Chondrocyte (in vitro differentiated cells): ENCODE data around the gene YES1. TPM values are rescaled to one million over a fixed set of nuclear protein-coding genes. Genes with fewer than 3 reads are reported as not detected.

Experiments
- DNase-seq: peaks from one replicate; pipeline ENCODE4 v3.0.0; 2021; ENCODE audit warnings: mixed read lengths, low spot score
- H3K27ac Mint-ChIP-seq: one replicate; pipeline ENCODE4 v1.8.0; 2021; ENCODE audit warnings: mild to moderate bottlenecking, moderate library complexity, mixed read lengths; ENCODE audit not compliant: unreplicated experiment
- H3K27me3 Mint-ChIP-seq: 2 replicates; pipeline ENCODE4 v1.8.0; 2021; ENCODE audit warnings: low read depth, mixed read lengths
- H3K36me3 Mint-ChIP-seq: 2 replicates; pipeline ENCODE4 v1.8.0; 2021; ENCODE audit warnings: low read depth, mixed read lengths
- H3K4me1 Mint-ChIP-seq: 2 replicates; pipeline ENCODE4 v1.8.0; 2021; ENCODE audit warnings: low read depth, mild to moderate bottlenecking, mixed read lengths
- H3K4me3 Mint-ChIP-seq: one replicate; pipeline ENCODE4 v1.8.0; 2021; ENCODE audit warnings: mild to moderate bottlenecking, moderate library complexity, mixed read lengths; ENCODE audit not compliant: unreplicated experiment
- H3K9me3 Mint-ChIP-seq: 2 replicates; pipeline ENCODE4 v1.8.0; 2021; ENCODE audit warnings: low read depth, mixed read lengths
- total RNA-seq: library from RNA; stranded (reverse); gene quantifications from 3 replicates; pipeline ENCODE4 v1.2.1, GENCODE V29; 2021
- TF ChIP-seq, protein P1 (sequence below): fragments of 200-600 bp; sonication (generic); IDR thresholded peaks from 2 replicates; pipeline ENCODE4 v1.5.0; 2021; ENCODE audit warnings: antibody characterized with exemption, mild to moderate bottlenecking, moderate library complexity

The YES1 gene
- total RNA-seq, 1 donor from 2014 or later: 38.0 TPM

DNA sequence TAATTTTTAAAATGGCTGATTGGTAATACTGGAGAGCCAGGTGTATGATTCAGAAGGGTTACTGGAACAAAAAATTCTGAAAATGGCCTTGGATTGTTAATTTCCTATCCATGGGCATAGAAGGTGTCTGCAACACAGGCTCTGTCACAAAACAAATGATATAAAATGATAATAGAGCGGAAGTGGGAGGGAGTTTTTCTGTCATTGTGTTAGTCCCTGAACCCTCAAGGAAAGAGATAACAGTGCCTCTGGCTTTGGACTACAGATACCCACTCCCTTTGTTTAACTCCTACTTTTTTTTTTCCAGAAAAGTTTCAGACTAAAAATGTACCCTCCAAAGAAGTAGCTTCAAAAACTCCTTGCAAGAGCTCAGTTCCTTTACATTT lies 28.0 kb upstream of the YES1 start:
- no peaks in the 10 kb centered on the region for H3K9me3 Mint-ChIP-seq
- no peak overlapping the region for H3K27ac Mint-ChIP-seq
- TF ChIP-seq, protein P1, sequence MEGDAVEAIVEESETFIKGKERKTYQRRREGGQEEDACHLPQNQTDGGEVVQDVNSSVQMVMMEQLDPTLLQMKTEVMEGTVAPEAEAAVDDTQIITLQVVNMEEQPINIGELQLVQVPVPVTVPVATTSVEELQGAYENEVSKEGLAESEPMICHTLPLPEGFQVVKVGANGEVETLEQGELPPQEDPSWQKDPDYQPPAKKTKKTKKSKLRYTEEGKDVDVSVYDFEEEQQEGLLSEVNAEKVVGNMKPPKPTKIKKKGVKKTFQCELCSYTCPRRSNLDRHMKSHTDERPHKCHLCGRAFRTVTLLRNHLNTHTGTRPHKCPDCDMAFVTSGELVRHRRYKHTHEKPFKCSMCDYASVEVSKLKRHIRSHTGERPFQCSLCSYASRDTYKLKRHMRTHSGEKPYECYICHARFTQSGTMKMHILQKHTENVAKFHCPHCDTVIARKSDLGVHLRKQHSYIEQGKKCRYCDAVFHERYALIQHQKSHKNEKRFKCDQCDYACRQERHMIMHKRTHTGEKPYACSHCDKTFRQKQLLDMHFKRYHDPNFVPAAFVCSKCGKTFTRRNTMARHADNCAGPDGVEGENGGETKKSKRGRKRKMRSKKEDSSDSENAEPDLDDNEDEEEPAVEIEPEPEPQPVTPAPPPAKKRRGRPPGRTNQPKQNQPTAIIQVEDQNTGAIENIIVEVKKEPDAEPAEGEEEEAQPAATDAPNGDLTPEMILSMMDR: no peak
- no peaks in the 10 kb centered on the region for H3K27me3 Mint-ChIP-seq
- no peaks in the 10 kb centered on the region for H3K36me3 Mint-ChIP-seq
- no peak overlapping the region for H3K4me3 Mint-ChIP-seq
- no peak for DNase-seq
- H3K4me1 Mint-ChIP-seq: peaks cover 5% of the 10 kb centered on the region

DNA sequence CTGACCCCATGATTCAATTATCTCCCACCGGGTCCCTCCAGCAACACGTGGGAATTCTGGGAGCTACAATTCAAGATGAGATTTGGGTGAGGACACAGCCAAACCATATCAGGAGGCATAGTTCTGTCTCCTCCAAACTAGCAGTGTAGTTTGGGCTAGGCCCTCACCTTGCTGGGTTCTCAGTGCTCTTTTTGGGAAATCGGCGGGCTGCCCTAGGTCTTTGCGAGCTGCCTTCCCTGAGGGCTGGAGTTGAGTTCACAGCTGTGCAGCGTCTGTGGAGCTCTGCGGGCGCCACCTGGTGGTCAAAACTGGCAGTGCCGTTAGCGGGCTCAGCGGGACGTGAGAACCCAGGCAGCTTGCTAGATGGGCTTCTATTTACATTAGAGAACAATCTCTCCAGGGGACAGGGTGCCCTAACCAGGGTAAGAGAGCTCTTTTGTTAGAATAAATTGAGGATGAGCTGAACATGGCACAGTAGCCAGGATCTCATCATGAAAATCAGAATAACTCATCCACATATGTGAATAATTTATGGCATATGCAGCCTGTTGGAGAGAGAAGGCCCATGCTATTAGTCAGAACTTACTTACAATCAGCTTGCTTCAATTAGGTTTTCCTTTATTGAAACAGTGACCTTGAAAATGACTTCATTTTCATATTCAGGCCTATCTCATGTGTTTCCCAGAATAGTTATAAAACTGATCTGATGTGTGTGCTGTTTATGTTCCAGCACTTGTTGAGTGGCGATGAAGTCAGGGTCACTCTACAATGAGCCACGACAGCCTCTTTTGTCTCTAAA lies 27.4 kb upstream of the YES1 start:
- Mint-ChIP-seq H3K36me3 (no peaks in the 10 kb centered on the region), H3K27me3 (no peaks in the 10 kb centered on the region), H3K27ac (no peak overlapping the region), H3K4me3 (peak overlapping the region; percentile 35), H3K4me1 (peaks cover 5% of the 10 kb centered on the region), H3K9me3 (no peaks in the 10 kb centered on the region)
- DNase-seq: no peak
- TF ChIP-seq, protein P1: peak; percentile 99

GRCh38 chr18:837922-838321 lies 25.9 kb upstream of the YES1 start:
- TF ChIP-seq, protein P1: no peak
- Mint-ChIP-seq H3K27ac (no peak overlapping the region), H3K27me3 (no peaks in the 10 kb centered on the region), H3K9me3 (no peaks in the 10 kb centered on the region), H3K4me3 (no peak overlapping the region), H3K36me3 (no peaks in the 10 kb centered on the region), H3K4me1 (peaks cover 5% of the 10 kb centered on the region)
- no peak for DNase-seq

GRCh38 chr18:834082-834720 lies 22.2 kb upstream of the YES1 start:
- H3K27me3 Mint-ChIP-seq: peaks cover 1% of the 10 kb centered on the region
- H3K4me3 Mint-ChIP-seq: no peak overlapping the region
- no peaks in the 10 kb centered on the region for H3K36me3 Mint-ChIP-seq
- no peak for DNase-seq
- TF ChIP-seq, protein P1: no peak
- no peaks in the 10 kb centered on the region for H3K9me3 Mint-ChIP-seq
- no peak overlapping the region for H3K27ac Mint-ChIP-seq
- peaks cover 21% of the 10 kb centered on the region for H3K4me1 Mint-ChIP-seq

DNA sequence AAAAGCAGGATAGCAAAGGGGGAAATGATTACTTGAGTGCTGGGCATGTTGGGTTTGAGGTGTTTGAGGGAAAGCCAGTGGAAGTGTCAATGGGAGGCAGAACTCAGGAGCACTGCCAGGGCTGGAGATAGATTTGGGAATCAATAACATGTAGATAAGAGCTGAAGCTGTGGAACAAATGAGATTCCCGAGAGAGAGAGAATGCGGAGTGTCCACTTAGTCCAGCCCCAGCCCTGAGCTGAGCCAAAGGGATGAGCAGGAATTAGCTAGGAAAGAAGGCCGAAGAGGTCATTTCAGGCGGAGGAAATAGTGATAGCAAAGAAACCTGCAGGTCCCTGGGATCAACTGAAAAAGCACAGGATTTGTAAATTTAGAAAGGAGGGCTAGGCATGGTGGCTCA lies 21.2 kb upstream of the YES1 start:
- peaks cover 1% of the 10 kb centered on the region for H3K27me3 Mint-ChIP-seq

More for the DNA sequence above, 21.2 kb upstream of the YES1 start:
- H3K4me3 Mint-ChIP-seq: no peak overlapping the region
- no peak for DNase-seq
- TF ChIP-seq, protein P1: no peak
- no peaks in the 10 kb centered on the region for H3K9me3 Mint-ChIP-seq
- H3K4me1 Mint-ChIP-seq: peaks cover 21% of the 10 kb centered on the region
- no peaks in the 10 kb centered on the region for H3K36me3 Mint-ChIP-seq
- H3K27ac Mint-ChIP-seq: no peak overlapping the region
